ENCODE data around the gene GLB1L2.

The GLB1L2 gene

GRCh38 chr11:134312223-134312622 lies 19.6 kb upstream of the GLB1L2 start:
- Histone ChIP-seq H3K27me3 (ENCODE audit: insufficient read depth, low read length) (no peaks in the 10 kb centered on the region), H2AFZ (ENCODE audit: low read length) (no peak overlapping the region), H3K4me3 (ENCODE audit: low read depth, low read length, poor library complexity, severe bottlenecking) (no peak overlapping the region), H3K79me2 (ENCODE audit: insufficient read depth, low read length) (no peaks in the 10 kb centered on the region), H3K9me3 (ENCODE audit: low read length) (no peaks in the 10 kb centered on the region), H4K20me1 (ENCODE audit: insufficient read depth, low read length) (no peaks in the 10 kb centered on the region), H3F3A (ENCODE audit: insufficient read depth, low read length) (no peaks in the 10 kb centered on the region), H3K9me2 (ENCODE audit: low read depth, low read length) (no peaks in the 10 kb centered on the region), H3K27ac (ENCODE audit: low read depth, low read length, poor library complexity, severe bottlenecking) (no peak overlapping the region), H3K9ac (ENCODE audit: low read length) (no peak overlapping the region), H3K4me2 (ENCODE audit: low read length) (no peak overlapping the region), H3K36me3 (ENCODE audit: insufficient read depth, low read length) (no peaks in the 10 kb centered on the region), H3K4me1 (ENCODE audit: insufficient read depth, low read length, severe bottlenecking) (no peaks in the 10 kb centered on the region)
- TF ChIP-seq, protein P1, sequence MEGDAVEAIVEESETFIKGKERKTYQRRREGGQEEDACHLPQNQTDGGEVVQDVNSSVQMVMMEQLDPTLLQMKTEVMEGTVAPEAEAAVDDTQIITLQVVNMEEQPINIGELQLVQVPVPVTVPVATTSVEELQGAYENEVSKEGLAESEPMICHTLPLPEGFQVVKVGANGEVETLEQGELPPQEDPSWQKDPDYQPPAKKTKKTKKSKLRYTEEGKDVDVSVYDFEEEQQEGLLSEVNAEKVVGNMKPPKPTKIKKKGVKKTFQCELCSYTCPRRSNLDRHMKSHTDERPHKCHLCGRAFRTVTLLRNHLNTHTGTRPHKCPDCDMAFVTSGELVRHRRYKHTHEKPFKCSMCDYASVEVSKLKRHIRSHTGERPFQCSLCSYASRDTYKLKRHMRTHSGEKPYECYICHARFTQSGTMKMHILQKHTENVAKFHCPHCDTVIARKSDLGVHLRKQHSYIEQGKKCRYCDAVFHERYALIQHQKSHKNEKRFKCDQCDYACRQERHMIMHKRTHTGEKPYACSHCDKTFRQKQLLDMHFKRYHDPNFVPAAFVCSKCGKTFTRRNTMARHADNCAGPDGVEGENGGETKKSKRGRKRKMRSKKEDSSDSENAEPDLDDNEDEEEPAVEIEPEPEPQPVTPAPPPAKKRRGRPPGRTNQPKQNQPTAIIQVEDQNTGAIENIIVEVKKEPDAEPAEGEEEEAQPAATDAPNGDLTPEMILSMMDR (IDR thresholded peaks at IDR 0.05; ENCODE audit: low read length) = no peak
- no peak for TF ChIP-seq EZH2 (IDR thresholded peaks at IDR 0.05; ENCODE audit: borderline replicate concordance, low read length)

- no peaks in the 10 kb centered on the region for H3K4me1 ChIP-seq (ENCODE audit: insufficient read depth, low read length, severe bottlenecking)
- no peak overlapping the region for H3K4me2 ChIP-seq (ENCODE audit: low read length)
- no peak overlapping the region for H3K27ac ChIP-seq (ENCODE audit: low read depth, low read length, poor library complexity, severe bottlenecking)
- no peak overlapping the region for H3K9ac ChIP-seq (ENCODE audit: low read length)
- no peaks in the 10 kb centered on the region for H3K9me2 ChIP-seq (ENCODE audit: low read depth, low read length)
- H3K9me3 ChIP-seq (ENCODE audit: low read length) = no peaks in the 10 kb centered on the region
- TF ChIP-seq EZH2 (IDR thresholded peaks at IDR 0.05; ENCODE audit: borderline replicate concordance, low read length) = no peak
- TF ChIP-seq, protein P1 (IDR thresholded peaks at IDR 0.05; ENCODE audit: low read length) = no peak
- H4K20me1 ChIP-seq (ENCODE audit: insufficient read depth, low read length) = no peaks in the 10 kb centered on the region
- no peaks in the 10 kb centered on the region for H3K36me3 ChIP-seq (ENCODE audit: insufficient read depth, low read length)
- H3F3A ChIP-seq (ENCODE audit: insufficient read depth, low read length) = no peaks in the 10 kb centered on the region
- no peaks in the 10 kb centered on the region for H3K27me3 ChIP-seq (ENCODE audit: insufficient read depth, low read length)
- H3K4me3 ChIP-seq (ENCODE audit: low read depth, low read length, poor library complexity, severe bottlenecking) = no peak overlapping the region
- no peaks in the 10 kb centered on the region for H3K79me2 ChIP-seq (ENCODE audit: insufficient read depth, low read length)
- H2AFZ ChIP-seq (ENCODE audit: low read length) = no peak overlapping the region
These were observed 19.0 kb upstream of the GLB1L2 start for GRCh38 chr11:134312807-134313206.

- no peak overlapping the region for H3K4me3 ChIP-seq (ENCODE audit: low read depth, low read length, poor library complexity, severe bottlenecking)
- H3K9me3 ChIP-seq (ENCODE audit: low read length) = no peaks in the 10 kb centered on the region
- no peak overlapping the region for H3K4me2 ChIP-seq (ENCODE audit: low read length)
- no peak overlapping the region for H2AFZ ChIP-seq (ENCODE audit: low read length)
- no peaks in the 10 kb centered on the region for H3K79me2 ChIP-seq (ENCODE audit: insufficient read depth, low read length)
- H3K9ac ChIP-seq (ENCODE audit: low read length) = no peak overlapping the region
- no peaks in the 10 kb centered on the region for H3K36me3 ChIP-seq (ENCODE audit: insufficient read depth, low read length)
- TF ChIP-seq, protein P1 (IDR thresholded peaks at IDR 0.05; ENCODE audit: low read length) = no peak
- TF ChIP-seq EZH2 (IDR thresholded peaks at IDR 0.05; ENCODE audit: borderline replicate concordance, low read length) = no peak
- no peaks in the 10 kb centered on the region for H3K27me3 ChIP-seq (ENCODE audit: insufficient read depth, low read length)
- no peaks in the 10 kb centered on the region for H3K4me1 ChIP-seq (ENCODE audit: insufficient read depth, low read length, severe bottlenecking)
- H3F3A ChIP-seq (ENCODE audit: insufficient read depth, low read length) = no peaks in the 10 kb centered on the region
- no peak overlapping the region for H3K27ac ChIP-seq (ENCODE audit: low read depth, low read length, poor library complexity, severe bottlenecking)
- H4K20me1 ChIP-seq (ENCODE audit: insufficient read depth, low read length) = no peaks in the 10 kb centered on the region
- no peaks in the 10 kb centered on the region for H3K9me2 ChIP-seq (ENCODE audit: low read depth, low read length)
These were observed 18.4 kb upstream of the GLB1L2 start for GRCh38 chr11:134313379-134313778.
